ENCODE data around the gene KLK4.

GRCh38 chr19:50912102-50912599, 956 bp upstream of the KLK4 start:
- TF ChIP-seq, protein P1, sequence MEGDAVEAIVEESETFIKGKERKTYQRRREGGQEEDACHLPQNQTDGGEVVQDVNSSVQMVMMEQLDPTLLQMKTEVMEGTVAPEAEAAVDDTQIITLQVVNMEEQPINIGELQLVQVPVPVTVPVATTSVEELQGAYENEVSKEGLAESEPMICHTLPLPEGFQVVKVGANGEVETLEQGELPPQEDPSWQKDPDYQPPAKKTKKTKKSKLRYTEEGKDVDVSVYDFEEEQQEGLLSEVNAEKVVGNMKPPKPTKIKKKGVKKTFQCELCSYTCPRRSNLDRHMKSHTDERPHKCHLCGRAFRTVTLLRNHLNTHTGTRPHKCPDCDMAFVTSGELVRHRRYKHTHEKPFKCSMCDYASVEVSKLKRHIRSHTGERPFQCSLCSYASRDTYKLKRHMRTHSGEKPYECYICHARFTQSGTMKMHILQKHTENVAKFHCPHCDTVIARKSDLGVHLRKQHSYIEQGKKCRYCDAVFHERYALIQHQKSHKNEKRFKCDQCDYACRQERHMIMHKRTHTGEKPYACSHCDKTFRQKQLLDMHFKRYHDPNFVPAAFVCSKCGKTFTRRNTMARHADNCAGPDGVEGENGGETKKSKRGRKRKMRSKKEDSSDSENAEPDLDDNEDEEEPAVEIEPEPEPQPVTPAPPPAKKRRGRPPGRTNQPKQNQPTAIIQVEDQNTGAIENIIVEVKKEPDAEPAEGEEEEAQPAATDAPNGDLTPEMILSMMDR (IDR thresholded peaks at IDR 0.05 in 2 of 3, conservative IDR thresholded peaks at IDR 0.05 in 1 of 3; ENCODE audit: borderline replicate concordance in 1 of 3, insufficient read depth in 1 of 3, low read depth in 2 of 3, low read length in 2 of 3), result no peak
- no peak for TF ChIP-seq POLR2A (IDR thresholded peaks at IDR 0.05; ENCODE audit: borderline replicate concordance, extremely low read depth, insufficient read depth, insufficient read length)
- TF ChIP-seq, protein P2, sequence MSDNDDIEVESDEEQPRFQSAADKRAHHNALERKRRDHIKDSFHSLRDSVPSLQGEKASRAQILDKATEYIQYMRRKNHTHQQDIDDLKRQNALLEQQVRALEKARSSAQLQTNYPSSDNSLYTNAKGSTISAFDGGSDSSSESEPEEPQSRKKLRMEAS (IDR thresholded peaks at IDR 0.05), result no peak
- TF ChIP-seq ATF3 (IDR thresholded peaks at IDR 0.05), result no peak
- no peak for TF ChIP-seq SIN3A (IDR thresholded peaks at IDR 0.05; ENCODE audit: low read depth)
- no peak for TF ChIP-seq RAD21 (IDR thresholded peaks at IDR 0.05; ENCODE audit: low read depth)
- TF ChIP-seq SP1 (IDR thresholded peaks at IDR 0.05; ENCODE audit: low read depth), result no peak
- no peak for TF ChIP-seq JUND (IDR thresholded peaks at IDR 0.05)
- TF ChIP-seq EZH2 (IDR thresholded peaks at IDR 0.05), result no peak
- TF ChIP-seq POLR2AphosphoS5 (IDR thresholded peaks at IDR 0.05; ENCODE audit: low read depth, low read length), result no peak
- TF ChIP-seq ZNF274 (IDR thresholded peaks at IDR 0.05; ENCODE audit: low read depth, low read length), result no peak
